ENCODE results near the gene FIP1L1. TPM values are rescaled to one million over a fixed set of nuclear protein-coding genes. Genes with fewer than 3 reads are reported as not detected.
"Not testable (repeated sequence)": the region's sequence is repeated elsewhere in the genome, so short reads cannot be mapped to it uniquely, and the experiment has no call there.

Gene FIP1L1
- polyA plus RNA-seq, 4 donors = 17.0 to 56.6 (median 26.6) TPM

- DNase-seq = no peak
- Histone ChIP-seq H3K9me3 (ENCODE audit: control insufficient read depth in 2 of 2, insufficient read depth in 1 of 2, low read depth in 1 of 2, low read length in 1 of 2) (peaks cover 0 to 11% of the 10 kb centered on the region in 2 donors), H3K4me3 (ENCODE audit: low read depth in 1 of 3, low read length in 3 of 3) (no peak overlapping the region), H3K27me3 (ENCODE audit: control insufficient read depth in 3 of 3, insufficient read depth in 3 of 3, low read length in 3 of 3) (no peaks in the 10 kb centered on the region), H3K27ac (ENCODE audit: low read depth in 1 of 3, low read length in 2 of 3) (no peak overlapping the region), H3K36me3 (ENCODE audit: control insufficient read depth in 3 of 3, insufficient read depth in 2 of 3, low read depth in 1 of 3, low read length in 3 of 3) (peaks cover 0 to 10% (median 2%) of the 10 kb centered on the region in 3 donors), H3K4me1 (ENCODE audit: control insufficient read depth in 3 of 3, insufficient read depth in 2 of 3, low read depth in 1 of 3, low read length in 2 of 3) (no peaks in the 10 kb centered on the region)
- FAIRE-seq = no peak
Measured at GRCh38 chr4:53465891-53466290, 88.5 kb downstream of the FIP1L1 start.

- H3K4me1 ChIP-seq (ENCODE audit: control insufficient read depth in 3 of 3, insufficient read depth in 2 of 3, low read depth in 1 of 3, low read length in 2 of 3); DNase-seq; H3K4me3 ChIP-seq (ENCODE audit: low read depth in 1 of 3, low read length in 3 of 3); H3K36me3 ChIP-seq (ENCODE audit: control insufficient read depth in 3 of 3, insufficient read depth in 2 of 3, low read depth in 1 of 3, low read length in 3 of 3); FAIRE-seq; H3K27ac ChIP-seq (ENCODE audit: low read depth in 1 of 3, low read length in 2 of 3); H3K27me3 ChIP-seq (ENCODE audit: control insufficient read depth in 3 of 3, insufficient read depth in 3 of 3, low read length in 3 of 3): not testable (repeated sequence)
- 98 to 99% (median 99%) methylated on average over 6 of the region's 6 CpGs for WGBS, 3 donors
- peaks cover 0 to 11% of the 10 kb centered on the region in 2 donors for H3K9me3 ChIP-seq (ENCODE audit: control insufficient read depth in 2 of 2, insufficient read depth in 1 of 2, low read depth in 1 of 2, low read length in 1 of 2)
Measured at GRCh38 chr4:53466576-53466975, 89.1 kb downstream of the FIP1L1 start.

DNA sequence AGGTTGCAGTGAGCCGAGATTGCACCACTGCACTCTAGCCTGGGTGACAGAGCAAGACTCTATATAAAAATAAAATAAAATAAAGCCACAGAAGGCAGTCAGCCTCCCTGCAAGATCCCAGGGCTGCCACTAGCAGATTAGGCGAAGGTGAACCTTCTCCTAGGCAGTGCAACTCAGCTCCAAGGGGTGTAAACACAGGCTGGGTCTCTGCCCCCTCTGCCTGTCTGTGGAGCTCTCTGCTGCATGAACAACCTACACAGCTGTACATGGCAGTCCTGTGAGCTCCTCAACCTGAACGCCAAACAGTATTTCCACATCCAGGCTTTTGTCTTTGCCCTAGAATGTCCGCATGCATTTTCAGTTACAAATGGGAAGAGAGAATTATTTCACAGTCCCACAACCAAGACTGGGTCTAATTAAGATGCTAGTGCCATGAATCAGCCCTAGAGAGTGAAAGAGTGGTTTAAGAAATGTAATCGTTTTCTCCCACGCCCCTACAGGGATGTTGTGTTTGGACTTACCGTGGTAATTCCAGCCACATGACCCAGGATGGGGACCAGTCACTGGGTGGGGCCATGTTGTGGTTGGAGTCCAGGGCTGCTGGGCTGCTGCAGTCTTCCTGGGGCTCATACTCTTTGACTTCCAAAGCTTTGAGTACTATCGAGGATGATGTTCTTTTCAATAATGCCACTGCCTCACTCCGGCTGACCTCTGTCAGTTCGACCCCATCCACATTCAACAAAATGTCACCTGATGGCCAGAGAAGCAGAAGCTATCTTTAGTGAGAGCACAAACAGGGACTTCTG lies 99.0 kb downstream of the FIP1L1 start:
- no peak for FAIRE-seq
- H3K27me3 ChIP-seq (ENCODE audit: control insufficient read depth in 3 of 3, insufficient read depth in 3 of 3, low read length in 3 of 3) = no peaks in the 10 kb centered on the region
- peaks cover 0 to 22% (median 16%) of the 10 kb centered on the region in 3 donors for H3K36me3 ChIP-seq (ENCODE audit: control insufficient read depth in 3 of 3, insufficient read depth in 2 of 3, low read depth in 1 of 3, low read length in 3 of 3)
- no peak overlapping the region for H3K27ac ChIP-seq (ENCODE audit: low read depth in 1 of 3, low read length in 2 of 3)
- H3K4me3 ChIP-seq (ENCODE audit: low read depth in 1 of 3, low read length in 3 of 3) = no peak overlapping the region
- no peaks in the 10 kb centered on the region for H3K4me1 ChIP-seq (ENCODE audit: control insufficient read depth in 3 of 3, insufficient read depth in 2 of 3, low read depth in 1 of 3, low read length in 2 of 3)
- H3K9me3 ChIP-seq (ENCODE audit: control insufficient read depth in 2 of 2, insufficient read depth in 1 of 2, low read depth in 1 of 2, low read length in 1 of 2) = no peaks in the 10 kb centered on the region
- no peak for DNase-seq
- 85 to 93% (median 88%) methylated on average over 10 of the region's 10 CpGs for WGBS, 3 donors

GRCh38 chr4:53477038-53477565 lies 99.7 kb downstream of the FIP1L1 start:
- H3K27ac ChIP-seq (ENCODE audit: low read depth in 1 of 3, low read length in 2 of 3) = no peak overlapping the region
- no peaks in the 10 kb centered on the region for H3K9me3 ChIP-seq (ENCODE audit: control insufficient read depth in 2 of 2, insufficient read depth in 1 of 2, low read depth in 1 of 2, low read length in 1 of 2)
- 73 to 81% (median 80%) methylated on average over 5 of the region's 5 CpGs for WGBS, 3 donors
- H3K36me3 ChIP-seq (ENCODE audit: control insufficient read depth in 3 of 3, insufficient read depth in 2 of 3, low read depth in 1 of 3, low read length in 3 of 3) = peaks cover 0 to 23% (median 19%) of the 10 kb centered on the region in 3 donors
- no peaks in the 10 kb centered on the region for H3K27me3 ChIP-seq (ENCODE audit: control insufficient read depth in 3 of 3, insufficient read depth in 3 of 3, low read length in 3 of 3)
- no peak for FAIRE-seq
- H3K4me3 ChIP-seq (ENCODE audit: low read depth in 1 of 3, low read length in 3 of 3) = no peak overlapping the region
- H3K4me1 ChIP-seq (ENCODE audit: control insufficient read depth in 3 of 3, insufficient read depth in 2 of 3, low read depth in 1 of 3, low read length in 2 of 3) = no peaks in the 10 kb centered on the region
- DNase-seq = no peak

- H3K4me3 ChIP-seq (ENCODE audit: low read depth in 1 of 3, low read length in 3 of 3) = no peak overlapping the region
- H3K36me3 ChIP-seq (ENCODE audit: control insufficient read depth in 3 of 3, insufficient read depth in 2 of 3, low read depth in 1 of 3, low read length in 3 of 3) = peaks cover 0 to 24% (median 19%) of the 10 kb centered on the region in 3 donors
- no peak for DNase-seq
- no peak overlapping the region for H3K27ac ChIP-seq (ENCODE audit: low read depth in 1 of 3, low read length in 2 of 3)
- H3K9me3 ChIP-seq (ENCODE audit: control insufficient read depth in 2 of 2, insufficient read depth in 1 of 2, low read depth in 1 of 2, low read length in 1 of 2) = no peaks in the 10 kb centered on the region
- FAIRE-seq = no peak
- no peaks in the 10 kb centered on the region for H3K4me1 ChIP-seq (ENCODE audit: control insufficient read depth in 3 of 3, insufficient read depth in 2 of 3, low read depth in 1 of 3, low read length in 2 of 3)
- no peaks in the 10 kb centered on the region for H3K27me3 ChIP-seq (ENCODE audit: control insufficient read depth in 3 of 3, insufficient read depth in 3 of 3, low read length in 3 of 3)
- 82 to 88% (median 83%) methylated on average over 1 of the region's 1 CpG for WGBS, 3 donors
Measured at GRCh38 chr4:53477636-53478035, 100.2 kb downstream of the FIP1L1 start.

DNA sequence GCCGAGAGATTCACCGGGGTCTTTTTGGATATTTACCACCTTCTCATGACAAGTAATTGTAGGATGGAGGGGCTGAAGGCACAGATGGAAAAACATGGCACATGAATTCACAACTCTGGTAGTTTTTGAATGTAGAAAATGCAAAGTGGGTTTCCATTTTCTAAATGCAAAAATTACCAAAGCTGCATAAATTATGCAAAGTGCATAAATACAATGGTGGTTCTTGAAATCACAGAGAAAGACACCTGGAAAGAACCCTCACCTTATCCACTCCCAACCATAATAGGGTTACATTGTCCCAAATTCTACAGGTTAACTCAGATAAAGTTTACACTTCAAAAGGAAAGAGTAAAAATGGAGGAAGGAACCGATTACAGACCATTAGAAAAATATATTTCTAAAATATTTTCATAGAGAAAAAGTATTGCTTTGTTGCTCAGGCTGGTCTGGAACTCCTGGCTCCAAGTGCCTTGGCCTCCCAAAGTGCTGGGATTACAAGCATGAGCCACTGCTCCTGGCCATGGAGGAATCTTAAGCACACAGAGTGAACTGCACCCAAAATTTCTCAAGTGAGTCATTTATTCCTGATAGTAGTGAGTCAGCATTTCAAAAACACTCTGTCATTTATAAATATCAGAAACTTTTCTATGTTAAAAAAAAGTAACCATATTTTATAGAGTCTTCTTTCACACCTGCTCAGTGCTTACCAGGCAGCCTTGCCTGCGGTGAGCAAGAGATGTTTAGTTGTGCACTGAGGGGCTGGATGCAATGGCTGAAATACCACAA lies 101.4 kb downstream of the FIP1L1 start:
- H3K9me3 ChIP-seq (ENCODE audit: control insufficient read depth in 2 of 2, insufficient read depth in 1 of 2, low read depth in 1 of 2, low read length in 1 of 2) = no peaks in the 10 kb centered on the region
- 94 to 97% (median 94%) methylated on average over 4 of the region's 4 CpGs for WGBS, 3 donors
- FAIRE-seq (no peak), DNase-seq (no peak)
- peaks cover 0 to 22% (median 19%) of the 10 kb centered on the region in 3 donors for H3K36me3 ChIP-seq (ENCODE audit: control insufficient read depth in 3 of 3, insufficient read depth in 2 of 3, low read depth in 1 of 3, low read length in 3 of 3)
- H3K27me3 ChIP-seq (ENCODE audit: control insufficient read depth in 3 of 3, insufficient read depth in 3 of 3, low read length in 3 of 3) = no peaks in the 10 kb centered on the region
- no peak overlapping the region for H3K27ac ChIP-seq (ENCODE audit: low read depth in 1 of 3, low read length in 2 of 3)
- H3K4me3 ChIP-seq (ENCODE audit: low read depth in 1 of 3, low read length in 3 of 3) = no peak overlapping the region
- no peaks in the 10 kb centered on the region for H3K4me1 ChIP-seq (ENCODE audit: control insufficient read depth in 3 of 3, insufficient read depth in 2 of 3, low read depth in 1 of 3, low read length in 2 of 3)

GRCh38 chr4:53479736-53480525 lies 102.5 kb downstream of the FIP1L1 start:
- Histone ChIP-seq H3K4me3 (ENCODE audit: low read depth in 1 of 3, low read length in 3 of 3) (no peak overlapping the region), H3K36me3 (ENCODE audit: control insufficient read depth in 3 of 3, insufficient read depth in 2 of 3, low read depth in 1 of 3, low read length in 3 of 3) (peaks cover 0 to 20% (median 19%) of the 10 kb centered on the region in 3 donors), H3K27me3 (ENCODE audit: control insufficient read depth in 3 of 3, insufficient read depth in 3 of 3, low read length in 3 of 3) (no peaks in the 10 kb centered on the region), H3K9me3 (ENCODE audit: control insufficient read depth in 2 of 2, insufficient read depth in 1 of 2, low read depth in 1 of 2, low read length in 1 of 2) (no peaks in the 10 kb centered on the region), H3K27ac (ENCODE audit: low read depth in 1 of 3, low read length in 2 of 3) (no peak overlapping the region), H3K4me1 (ENCODE audit: control insufficient read depth in 3 of 3, insufficient read depth in 2 of 3, low read depth in 1 of 3, low read length in 2 of 3) (no peaks in the 10 kb centered on the region)
- no peak for DNase-seq
- 91 to 97% (median 94%) methylated on average over 5 of the region's 5 CpGs for WGBS, 3 donors
- peak; percentile 30 for FAIRE-seq

- FAIRE-seq (no peak), DNase-seq (no peak)
- Histone ChIP-seq H3K27me3 (ENCODE audit: control insufficient read depth in 3 of 3, insufficient read depth in 3 of 3, low read length in 3 of 3) (no peaks in the 10 kb centered on the region), H3K4me1 (ENCODE audit: control insufficient read depth in 3 of 3, insufficient read depth in 2 of 3, low read depth in 1 of 3, low read length in 2 of 3) (no peaks in the 10 kb centered on the region), H3K9me3 (ENCODE audit: control insufficient read depth in 2 of 2, insufficient read depth in 1 of 2, low read depth in 1 of 2, low read length in 1 of 2) (no peaks in the 10 kb centered on the region), H3K4me3 (ENCODE audit: low read depth in 1 of 3, low read length in 3 of 3) (no peak overlapping the region), H3K36me3 (ENCODE audit: control insufficient read depth in 3 of 3, insufficient read depth in 2 of 3, low read depth in 1 of 3, low read length in 3 of 3) (peaks cover 0 to 18% (median 16%) of the 10 kb centered on the region in 3 donors), H3K27ac (ENCODE audit: low read depth in 1 of 3, low read length in 2 of 3) (no peak overlapping the region)
- 77 to 95% (median 82%) methylated on average over 2 of the region's 2 CpGs for WGBS, 3 donors
Measured at GRCh38 chr4:53480909-53481308, 103.5 kb downstream of the FIP1L1 start.
